ENCODE results near the gene NFKBIE. TPM values are rescaled to one million over a fixed set of nuclear protein-coding genes. Genes with fewer than 3 reads are reported as not detected.
"Not testable (repeated sequence)": the region's sequence is repeated elsewhere in the genome, so short reads cannot be mapped to it uniquely, and the experiment has no call there.

Gene NFKBIE
- total RNA-seq, 3 donors from 2014 or later = 4.0 to 25.9 (median 14.4) TPM

DNA sequence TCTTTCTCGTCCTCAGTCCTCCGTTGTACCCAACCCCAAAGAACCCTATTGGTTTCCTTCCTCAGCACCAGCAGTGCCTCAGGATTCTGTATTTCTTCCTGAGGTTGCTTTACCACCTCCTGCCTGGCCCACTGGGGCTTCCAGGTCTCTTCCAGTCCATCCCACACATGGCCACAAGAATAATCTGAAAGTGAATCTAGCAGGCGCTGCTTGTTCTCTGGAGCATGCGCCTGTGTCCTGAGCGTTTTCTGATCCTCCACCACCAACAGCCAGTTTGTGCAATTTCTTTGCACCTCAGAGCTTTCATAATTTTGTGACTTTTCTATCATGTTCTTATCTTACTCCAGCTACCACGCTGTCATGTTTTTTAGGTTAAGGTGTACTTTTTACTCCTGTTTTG lies 30.1 kb downstream of the NFKBIE start:
- DNase-seq (ENCODE audit: low spot score in 2 of 2) = no peak
- no peak overlapping the region for H3K4me3 ChIP-seq
- TF ChIP-seq POLR2AphosphoS5 (IDR thresholded peaks at IDR 0.05) = no peak
- TF ChIP-seq POLR2A (IDR thresholded peaks at IDR 0.05) = no peak
- TF ChIP-seq, protein P1, sequence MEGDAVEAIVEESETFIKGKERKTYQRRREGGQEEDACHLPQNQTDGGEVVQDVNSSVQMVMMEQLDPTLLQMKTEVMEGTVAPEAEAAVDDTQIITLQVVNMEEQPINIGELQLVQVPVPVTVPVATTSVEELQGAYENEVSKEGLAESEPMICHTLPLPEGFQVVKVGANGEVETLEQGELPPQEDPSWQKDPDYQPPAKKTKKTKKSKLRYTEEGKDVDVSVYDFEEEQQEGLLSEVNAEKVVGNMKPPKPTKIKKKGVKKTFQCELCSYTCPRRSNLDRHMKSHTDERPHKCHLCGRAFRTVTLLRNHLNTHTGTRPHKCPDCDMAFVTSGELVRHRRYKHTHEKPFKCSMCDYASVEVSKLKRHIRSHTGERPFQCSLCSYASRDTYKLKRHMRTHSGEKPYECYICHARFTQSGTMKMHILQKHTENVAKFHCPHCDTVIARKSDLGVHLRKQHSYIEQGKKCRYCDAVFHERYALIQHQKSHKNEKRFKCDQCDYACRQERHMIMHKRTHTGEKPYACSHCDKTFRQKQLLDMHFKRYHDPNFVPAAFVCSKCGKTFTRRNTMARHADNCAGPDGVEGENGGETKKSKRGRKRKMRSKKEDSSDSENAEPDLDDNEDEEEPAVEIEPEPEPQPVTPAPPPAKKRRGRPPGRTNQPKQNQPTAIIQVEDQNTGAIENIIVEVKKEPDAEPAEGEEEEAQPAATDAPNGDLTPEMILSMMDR (IDR thresholded peaks at IDR 0.05) = no peak
- peaks cover 11 to 26% of the 10 kb centered on the region in 2 donors for H3K4me1 ChIP-seq
- no peaks in the 10 kb centered on the region for H3K9me3 ChIP-seq
- no peaks in the 10 kb centered on the region for H3K27me3 ChIP-seq
- no peaks in the 10 kb centered on the region for H3K36me3 ChIP-seq
- peak overlapping the region; percentile 93 to 99 for H3K27ac ChIP-seq
- intact Hi-C loops (cut with DNase I; ENCODE audit: low total_unique reads) = loop anchor here (5.0 kb wide), 1 partner anchor 63 kb away; no protein-coding TSS in a partner anchor

DNA sequence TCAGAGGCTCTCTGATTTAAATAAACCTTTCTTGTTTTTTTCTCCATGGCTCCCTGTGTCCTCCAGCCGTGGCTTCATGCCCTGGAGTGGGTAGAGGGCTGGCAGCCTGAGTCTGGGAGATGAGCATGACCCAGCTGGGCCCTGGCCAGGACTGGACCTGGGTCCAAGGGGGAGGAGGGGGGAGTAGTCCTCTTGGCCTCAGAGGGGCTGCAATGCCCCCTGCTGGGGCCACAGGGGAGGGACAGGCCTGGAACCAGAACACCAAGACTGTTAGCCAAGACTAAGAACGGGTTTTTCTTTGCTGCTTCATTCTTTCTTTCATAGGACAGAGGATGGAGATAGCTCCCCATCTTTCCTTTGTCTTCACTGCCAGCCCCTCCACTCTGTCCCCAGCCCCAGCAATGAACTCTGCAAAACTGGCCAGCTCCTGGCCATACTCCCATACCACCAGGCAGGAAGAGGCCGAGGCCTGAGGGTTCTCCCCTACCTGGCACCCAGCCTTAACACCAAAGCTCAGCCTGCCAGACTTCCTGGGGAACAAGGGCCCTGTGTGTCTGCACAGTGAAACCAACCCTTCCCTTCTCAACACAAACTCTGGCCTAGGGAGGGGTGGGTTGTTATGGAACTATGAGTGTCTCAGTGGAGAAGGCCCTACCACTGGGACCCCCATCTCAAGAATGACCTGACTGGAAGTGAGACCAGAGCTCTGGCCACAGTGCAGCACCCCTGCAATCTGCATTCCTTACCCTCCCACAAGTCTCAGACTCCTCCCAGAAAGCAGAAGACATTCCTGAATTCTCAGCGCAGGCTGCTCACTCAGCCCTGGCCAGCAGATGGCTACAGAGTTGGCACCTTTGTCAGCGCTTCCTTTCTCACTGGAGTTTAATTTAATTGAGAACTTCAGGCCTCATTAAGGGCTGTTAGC lies 31.0 kb downstream of the NFKBIE start:
- no peak overlapping the region for H3K4me3 ChIP-seq
- H3K27me3 ChIP-seq = no peaks in the 10 kb centered on the region
- peak overlapping the region; percentile 93 to 99 for H3K27ac ChIP-seq
- TF ChIP-seq POLR2A (IDR thresholded peaks at IDR 0.05) (no peak), POLR2AphosphoS5 (IDR thresholded peaks at IDR 0.05) (peak; percentile 20 to 46 (median 24))
- TF ChIP-seq, protein P1 (IDR thresholded peaks at IDR 0.05) = peak; percentile 63 to 92 (median 81)
- intact Hi-C loops (cut with DNase I; ENCODE audit: low total_unique reads) = loop anchor here (5.0 kb wide), 1 partner anchor 62 kb away; no protein-coding TSS in a partner anchor
- H3K4me1 ChIP-seq = peaks cover 11 to 26% of the 10 kb centered on the region in 2 donors
- H3K9me3 ChIP-seq = no peaks in the 10 kb centered on the region
- no peaks in the 10 kb centered on the region for H3K36me3 ChIP-seq
- peak; percentile 70 to 91 for DNase-seq (ENCODE audit: low spot score in 2 of 2)

DNA sequence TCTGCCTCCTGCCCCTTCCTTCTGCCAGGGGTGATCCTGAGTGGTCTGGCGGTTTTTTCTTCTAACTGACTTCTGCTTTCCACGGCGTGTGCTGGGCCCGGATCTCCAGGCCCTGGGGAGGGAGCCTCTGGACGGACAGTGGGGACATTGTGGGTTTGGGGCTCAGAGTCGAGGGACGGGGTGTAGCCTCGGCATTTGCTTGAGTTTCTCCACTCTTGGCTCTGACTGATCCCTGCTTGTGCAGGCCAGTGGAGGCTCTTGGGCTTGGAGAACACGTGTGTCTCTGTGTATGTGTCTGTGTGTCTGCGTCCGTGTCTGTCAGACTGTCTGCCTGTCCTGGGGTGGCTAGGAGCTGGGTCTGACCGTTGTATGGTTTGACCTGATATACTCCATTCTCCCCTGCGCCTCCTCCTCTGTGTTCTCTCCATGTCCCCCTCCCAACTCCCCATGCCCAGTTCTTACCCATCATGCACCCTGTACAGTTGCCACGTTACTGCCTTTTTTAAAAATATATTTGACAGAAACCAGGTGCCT lies 31.7 kb downstream of the NFKBIE start:
- H3K4me1 ChIP-seq = peaks cover 11 to 26% of the 10 kb centered on the region in 2 donors
- H3K4me3 ChIP-seq = no peak overlapping the region
- TF ChIP-seq, protein P1 (IDR thresholded peaks at IDR 0.05) = no peak
- no peak for TF ChIP-seq POLR2A (IDR thresholded peaks at IDR 0.05)
- no peak for TF ChIP-seq POLR2AphosphoS5 (IDR thresholded peaks at IDR 0.05)
- no peaks in the 10 kb centered on the region for H3K27me3 ChIP-seq
- no peaks in the 10 kb centered on the region for H3K9me3 ChIP-seq
- intact Hi-C loops (cut with DNase I; ENCODE audit: low total_unique reads) = no loop called here
- H3K27ac ChIP-seq = peak overlapping the region; percentile 93 to 99
- no peaks in the 10 kb centered on the region for H3K36me3 ChIP-seq
- no peak for DNase-seq (ENCODE audit: low spot score in 2 of 2)

DNA sequence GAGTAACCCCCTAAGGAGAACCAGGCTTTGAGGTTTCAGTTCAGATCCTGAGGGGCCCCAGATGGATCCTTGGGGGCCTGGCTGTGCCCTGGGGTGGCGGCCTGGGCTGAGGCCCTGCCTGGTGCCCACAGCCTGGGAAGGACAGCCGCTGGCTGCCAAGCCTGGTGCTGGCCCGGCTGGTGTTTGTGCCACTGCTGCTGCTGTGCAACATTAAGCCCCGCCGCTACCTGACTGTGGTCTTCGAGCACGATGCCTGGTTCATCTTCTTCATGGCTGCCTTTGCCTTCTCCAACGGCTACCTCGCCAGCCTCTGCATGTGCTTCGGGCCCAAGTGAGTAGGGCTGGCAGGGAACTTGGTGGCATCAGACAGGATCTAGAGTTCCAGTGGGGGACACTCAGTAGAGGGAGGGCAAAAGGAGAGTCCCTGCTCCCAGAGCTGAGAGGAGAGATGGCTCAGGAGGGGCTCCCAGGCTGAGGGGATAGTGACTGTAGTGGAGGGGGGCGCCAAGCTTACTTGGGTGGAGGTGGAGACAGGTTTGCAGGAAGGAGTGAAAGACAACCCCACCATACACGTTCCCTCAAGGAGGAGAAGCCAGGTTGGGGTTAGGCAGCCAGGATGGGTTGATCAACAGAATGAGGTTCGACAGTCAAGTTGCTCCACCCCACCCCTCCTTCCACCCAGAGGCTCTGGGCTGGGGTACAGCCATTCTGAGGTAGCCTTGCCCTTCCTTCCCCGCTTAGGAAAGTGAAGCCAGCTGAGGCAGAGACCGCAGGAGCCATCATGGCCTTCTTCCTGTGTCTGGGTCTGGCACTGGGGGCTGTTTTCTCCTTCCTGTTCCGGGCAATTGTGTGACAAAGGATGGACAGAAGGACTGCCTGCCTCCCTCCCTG lies 32.4 kb downstream of the NFKBIE start:
- DNase-seq (ENCODE audit: low spot score in 2 of 2) = no peak
- no peak overlapping the region for H3K4me3 ChIP-seq
- TF ChIP-seq POLR2AphosphoS5 (IDR thresholded peaks at IDR 0.05) (no peak), POLR2A (IDR thresholded peaks at IDR 0.05) (no peak)
- TF ChIP-seq, protein P1 (IDR thresholded peaks at IDR 0.05) = no peak
- H3K36me3 ChIP-seq = no peaks in the 10 kb centered on the region
- H3K9me3 ChIP-seq = no peaks in the 10 kb centered on the region
- no peaks in the 10 kb centered on the region for H3K27me3 ChIP-seq
- H3K4me1 ChIP-seq = peaks cover 15 to 26% of the 10 kb centered on the region in 2 donors
- intact Hi-C loops (cut with DNase I; ENCODE audit: low total_unique reads) = no loop called here
- peak overlapping the region; percentile 93 to 99 for H3K27ac ChIP-seq

DNA sequence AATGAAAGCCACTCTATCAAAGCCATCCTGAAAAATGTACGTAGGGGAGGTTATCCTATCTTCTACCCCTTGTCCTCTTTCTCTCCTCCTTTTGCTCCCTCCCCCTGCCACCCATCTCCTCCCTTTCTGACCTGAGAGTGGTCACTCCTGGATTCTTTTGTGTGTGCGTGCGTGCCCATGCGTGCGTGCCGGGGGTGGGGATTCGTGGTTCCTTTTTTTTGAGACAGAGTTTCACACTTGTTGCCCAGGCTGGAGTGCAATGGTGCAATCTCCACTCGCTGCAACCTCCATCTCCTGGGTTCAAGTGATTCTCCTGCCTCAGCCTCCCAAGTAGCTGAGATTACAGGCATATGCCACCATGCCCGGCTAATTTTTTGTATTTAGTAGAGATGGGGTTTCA lies 33.9 kb downstream of the NFKBIE start:
- H3K36me3 ChIP-seq; H3K4me3 ChIP-seq; H3K27me3 ChIP-seq; intact Hi-C loops (cut with DNase I; ENCODE audit: low total_unique reads); DNase-seq (ENCODE audit: low spot score in 2 of 2); H3K9me3 ChIP-seq: not testable (repeated sequence)
- peaks cover 16 to 40% of the 10 kb centered on the region in 2 donors for H3K4me1 ChIP-seq
- peak overlapping the region; percentile 93 to 99 for H3K27ac ChIP-seq
